GM20000 (cell line): ENCODE measurements around the gene SLIT3.

Experiments used
- DNase-seq: peaks from one replicate; pipeline ENCODE4 v3.0.0; 2012; ENCODE audit warnings: low spot score
- CTCF ChIP-seq: IDR thresholded peaks from 2 replicates; pipeline ENCODE4 v1.5.1; 2012; ENCODE audit warnings: mild to moderate bottlenecking, control low read depth; ENCODE audit errors: extremely low read depth, missing control alignments

SLIT3 gene

DNA sequence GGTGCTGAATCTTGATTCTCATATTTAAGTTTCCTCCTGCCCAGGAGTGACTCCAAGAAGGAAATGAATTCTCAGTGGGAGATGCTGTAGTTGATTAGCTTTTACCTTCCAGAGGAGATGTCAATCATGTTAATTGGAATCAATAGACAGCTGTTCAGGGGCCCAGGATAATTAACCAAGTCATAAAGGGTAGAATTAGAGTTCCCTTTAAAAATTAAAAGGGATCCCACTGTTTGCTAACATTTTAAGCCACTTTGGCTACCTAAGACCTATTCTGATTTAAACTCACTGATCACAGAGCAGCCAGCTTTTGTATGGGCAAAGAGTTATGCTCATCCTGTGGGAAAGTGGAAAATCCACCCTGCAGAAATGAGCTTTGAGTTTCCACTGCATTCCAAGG, 249.6 kb downstream of the SLIT3 start:
- no peak for TF ChIP-seq CTCF
- no peak for DNase-seq

DNA sequence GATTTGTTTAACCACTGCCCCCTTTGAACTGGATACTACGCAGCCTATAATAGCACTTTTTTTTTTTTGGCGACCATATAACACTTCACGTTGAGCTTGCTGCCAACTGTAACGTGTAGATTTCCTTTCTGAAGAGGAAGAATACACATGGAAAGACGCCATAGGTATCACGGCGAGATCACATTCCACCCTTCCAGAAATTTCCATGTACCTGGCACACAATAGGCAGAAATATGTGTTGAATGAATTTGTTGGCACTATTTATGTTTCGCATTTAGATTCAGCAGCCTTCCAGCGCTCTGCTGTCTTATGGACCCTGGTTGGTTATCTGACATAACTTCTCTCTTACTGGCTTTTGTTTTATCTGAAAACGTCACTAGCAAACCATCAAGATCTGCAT, 250.3 kb downstream of the SLIT3 start:
- no peak for TF ChIP-seq CTCF
- DNase-seq: no peak

DNA sequence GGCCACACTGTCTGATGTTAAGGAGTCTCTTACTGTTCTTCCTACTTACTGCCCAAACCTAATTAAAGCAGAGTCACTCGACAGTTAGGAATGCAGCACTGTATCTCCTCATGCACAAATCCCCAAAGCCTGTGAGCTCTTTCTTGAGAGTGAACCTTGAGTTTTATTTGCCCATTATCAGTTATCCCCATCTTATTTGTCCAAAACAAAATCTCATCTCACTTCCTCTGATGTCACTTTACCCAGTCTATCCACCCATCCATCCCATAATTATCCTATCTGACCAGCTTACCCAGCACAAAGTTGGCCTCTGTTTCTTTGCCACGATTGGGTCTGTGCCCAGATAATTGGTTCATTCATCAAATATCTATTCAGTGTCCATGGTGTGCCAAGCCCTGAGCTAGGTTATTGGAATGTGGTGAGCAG, 250.8 kb downstream of the SLIT3 start:
- no peak for DNase-seq

DNA sequence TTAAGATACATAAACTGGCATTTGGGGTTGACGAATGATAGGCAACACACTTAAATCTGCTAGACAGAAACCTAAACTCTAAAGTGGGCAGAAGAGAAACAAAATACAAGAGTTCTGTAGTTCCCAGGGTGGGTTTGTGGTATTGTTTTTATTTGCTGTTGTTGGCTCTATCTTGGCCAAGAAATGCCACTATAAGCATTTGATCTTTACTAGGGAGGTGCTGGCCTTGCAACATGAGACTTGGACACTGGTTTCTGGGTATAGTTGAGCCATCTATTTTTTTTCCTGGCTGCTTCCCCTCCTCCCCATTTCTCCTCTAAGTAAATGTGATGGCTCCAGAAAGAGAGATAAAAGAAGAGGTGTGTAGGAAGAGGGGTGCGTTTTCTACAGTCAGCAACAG, 251.2 kb downstream of the SLIT3 start:
- TF ChIP-seq CTCF: no peak
- DNase-seq: no peak

More for the DNA sequence above, 250.8 kb downstream of the SLIT3 start:
- TF ChIP-seq CTCF: no peak

DNA sequence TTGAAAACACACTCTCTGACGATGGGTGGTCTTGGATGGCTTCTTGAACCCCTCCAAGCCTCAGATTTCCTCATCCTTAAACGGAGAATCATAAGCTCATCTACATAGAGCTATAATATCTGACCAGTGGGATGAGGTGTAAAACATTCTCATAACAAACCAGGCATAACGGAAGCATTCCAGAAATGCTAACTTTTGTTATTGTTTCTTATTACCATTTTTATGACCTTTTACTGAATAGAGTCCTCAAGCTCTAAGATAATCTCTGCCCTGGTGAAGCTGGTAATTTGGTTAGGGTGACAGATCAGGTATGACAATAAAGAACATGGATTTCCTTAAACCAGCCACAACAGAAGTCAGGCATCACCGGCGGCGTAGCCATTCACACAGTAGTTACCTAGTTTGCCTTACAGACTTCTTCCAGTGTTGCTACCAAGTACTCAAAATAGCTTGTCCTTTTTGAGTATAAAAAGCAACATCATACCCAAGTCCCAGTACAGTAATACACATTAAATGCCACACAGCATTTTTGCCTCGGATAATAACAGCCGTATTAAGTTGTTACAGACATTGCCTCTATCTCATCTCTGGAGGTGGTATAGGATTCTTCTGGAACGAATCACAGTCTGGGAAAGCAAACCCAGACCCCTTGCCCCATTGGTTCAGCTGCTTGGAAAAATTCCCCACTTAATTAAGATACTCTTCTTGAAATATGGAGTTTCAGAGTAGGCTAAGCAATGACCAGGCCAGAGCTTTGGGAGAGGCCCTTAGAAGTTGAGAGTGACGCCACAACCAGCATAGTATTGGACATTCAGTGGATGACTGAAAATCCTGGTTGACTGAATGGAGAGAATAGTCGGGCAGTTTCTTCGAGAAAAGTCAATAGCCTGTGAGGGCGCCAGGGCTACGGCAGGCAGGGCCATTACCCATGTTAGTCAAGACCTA, 252.5 kb downstream of the SLIT3 start:
- DNase-seq: no peak
- no peak for TF ChIP-seq CTCF

DNA sequence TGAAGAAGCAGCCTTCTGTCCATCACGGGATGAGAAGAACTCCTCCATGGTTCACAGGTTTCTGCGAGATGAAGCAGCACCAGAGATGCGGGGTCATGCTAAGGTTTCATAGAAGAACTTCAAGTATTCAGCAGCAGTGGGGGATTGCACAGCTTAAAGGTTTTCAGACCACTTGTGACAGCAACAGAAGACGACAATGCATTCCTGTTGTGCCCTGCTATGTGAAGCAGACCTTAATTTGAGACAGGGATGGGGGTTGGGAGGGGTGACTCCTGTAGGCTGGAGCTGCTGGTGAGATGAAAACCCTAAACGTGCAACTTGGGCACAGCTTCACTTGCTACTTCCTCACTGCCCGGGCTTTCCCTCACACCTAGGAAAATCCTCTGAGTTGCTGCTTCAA, 256.0 kb downstream of the SLIT3 start:
- no peak for TF ChIP-seq CTCF
- no peak for DNase-seq

DNA sequence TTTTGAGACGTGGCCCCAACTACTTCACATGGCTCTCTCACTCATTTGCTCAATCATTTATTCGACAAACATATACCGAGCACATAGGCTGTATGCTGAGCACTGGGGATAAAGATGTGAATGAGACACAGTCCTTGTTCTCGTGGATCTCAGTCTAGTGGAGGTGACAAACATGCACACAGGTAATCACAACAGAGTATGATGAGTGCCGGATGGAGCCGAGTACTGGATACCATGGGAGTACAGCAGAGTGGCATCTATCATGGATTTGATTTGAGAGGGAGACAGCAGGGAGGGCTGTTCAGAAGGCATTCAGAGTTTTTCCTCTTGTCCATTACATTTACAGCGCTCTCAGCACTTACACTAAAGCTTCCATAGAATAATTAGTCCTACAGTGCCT, 259.8 kb downstream of the SLIT3 start:
- TF ChIP-seq CTCF: no peak
- no peak for DNase-seq
